ENCODE measurements around the gene CAPZA2.

- no peak for TF ChIP-seq EZH2 (IDR thresholded peaks at IDR 0.05; ENCODE audit: low read length, unreplicated experiment)
- TF ChIP-seq CTCF (conservative IDR thresholded peaks at IDR 0.05; ENCODE audit: low read depth, low read length), result no peak
Observed at GRCh38 chr7:116851671-116852070, 10.7 kb upstream of the CAPZA2 start.
